ENCODE measurements around the gene CCDC13.

Gene CCDC13

DNA sequence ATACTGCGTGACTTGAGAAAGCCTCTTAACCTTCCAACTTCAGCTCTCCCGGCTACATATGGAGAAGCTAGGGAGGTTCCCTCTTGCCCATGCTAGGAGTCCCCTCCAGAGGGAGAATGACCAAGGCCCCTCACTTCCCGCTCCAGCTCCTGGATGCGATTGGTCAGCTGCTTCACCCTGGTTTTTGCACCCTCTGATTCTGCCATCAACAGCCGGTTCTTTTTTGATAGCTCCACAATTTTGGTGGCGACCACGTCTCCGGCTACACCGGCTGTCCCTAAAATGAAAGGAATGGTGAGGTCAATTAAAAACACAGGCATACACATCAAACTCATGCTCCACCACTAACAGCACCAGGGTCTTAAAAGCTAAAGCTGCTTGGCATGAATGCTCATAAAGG is 20.6 kb downstream of the CCDC13 start:
- no peak for DNase-seq

DNA sequence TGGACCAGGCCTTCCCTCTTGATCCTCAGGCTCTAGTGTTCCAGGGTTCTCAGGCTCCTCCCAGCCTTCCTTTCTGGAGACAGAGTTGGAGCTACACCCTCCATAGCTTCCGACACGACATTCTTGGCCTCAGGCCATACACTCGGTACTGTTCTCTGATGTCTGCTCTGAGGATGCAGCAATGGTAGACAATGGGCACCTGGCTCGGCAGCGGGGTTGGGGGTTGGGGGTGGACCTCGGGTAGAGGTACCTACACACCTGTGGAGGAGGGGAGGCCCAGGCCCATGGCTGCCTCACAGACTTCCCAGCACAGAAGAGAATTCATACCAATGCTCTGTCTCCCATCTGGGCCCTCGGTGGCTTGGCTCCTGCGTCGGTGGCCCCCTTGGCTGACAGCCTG is 21.4 kb downstream of the CCDC13 start:
- DNase-seq = no peak

DNA sequence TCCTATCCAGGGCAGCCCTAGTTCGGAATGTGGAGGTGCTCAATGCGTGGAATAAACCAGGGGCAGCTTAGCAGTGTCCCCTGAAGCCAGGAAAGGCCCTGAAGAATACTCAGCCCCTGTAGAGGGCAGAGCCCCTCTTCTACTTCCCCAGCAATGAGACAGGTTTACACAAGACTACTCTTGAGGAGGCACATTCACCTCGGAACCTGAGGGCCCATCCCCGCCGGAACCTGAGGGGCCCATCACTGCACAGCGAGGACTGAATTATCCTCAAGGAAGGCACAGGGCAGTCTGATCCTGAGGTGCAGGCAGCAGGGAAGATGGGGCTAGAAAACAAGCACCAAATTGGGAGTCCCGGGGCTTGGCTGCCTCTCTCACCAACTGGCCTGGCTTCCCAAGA is 22.2 kb downstream of the CCDC13 start:
- DNase-seq = no peak

DNA sequence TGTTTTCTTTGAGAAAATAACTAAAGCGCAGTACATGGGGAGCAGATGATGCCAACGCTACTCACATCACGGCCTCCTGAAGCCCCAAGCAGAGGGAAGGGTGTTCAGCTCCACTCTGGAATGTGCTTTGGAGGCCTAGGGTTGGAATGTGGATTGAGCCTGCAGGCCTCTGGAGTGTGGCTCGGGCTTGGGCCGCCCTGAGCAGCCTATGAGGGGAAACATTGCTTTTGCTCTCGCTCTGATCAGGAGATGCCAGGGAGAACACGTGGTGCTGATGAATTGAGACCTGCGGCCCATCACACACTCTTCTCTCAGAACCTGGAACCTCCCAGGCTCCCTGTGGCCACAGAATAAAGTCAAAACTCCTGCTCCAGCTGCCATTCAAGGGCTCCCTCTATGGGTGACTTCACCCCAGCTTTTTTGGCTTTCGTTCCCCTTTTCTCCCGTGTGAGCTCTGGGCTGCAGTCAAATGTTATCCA is 23.3 kb downstream of the CCDC13 start:
- no peak for DNase-seq

DNA sequence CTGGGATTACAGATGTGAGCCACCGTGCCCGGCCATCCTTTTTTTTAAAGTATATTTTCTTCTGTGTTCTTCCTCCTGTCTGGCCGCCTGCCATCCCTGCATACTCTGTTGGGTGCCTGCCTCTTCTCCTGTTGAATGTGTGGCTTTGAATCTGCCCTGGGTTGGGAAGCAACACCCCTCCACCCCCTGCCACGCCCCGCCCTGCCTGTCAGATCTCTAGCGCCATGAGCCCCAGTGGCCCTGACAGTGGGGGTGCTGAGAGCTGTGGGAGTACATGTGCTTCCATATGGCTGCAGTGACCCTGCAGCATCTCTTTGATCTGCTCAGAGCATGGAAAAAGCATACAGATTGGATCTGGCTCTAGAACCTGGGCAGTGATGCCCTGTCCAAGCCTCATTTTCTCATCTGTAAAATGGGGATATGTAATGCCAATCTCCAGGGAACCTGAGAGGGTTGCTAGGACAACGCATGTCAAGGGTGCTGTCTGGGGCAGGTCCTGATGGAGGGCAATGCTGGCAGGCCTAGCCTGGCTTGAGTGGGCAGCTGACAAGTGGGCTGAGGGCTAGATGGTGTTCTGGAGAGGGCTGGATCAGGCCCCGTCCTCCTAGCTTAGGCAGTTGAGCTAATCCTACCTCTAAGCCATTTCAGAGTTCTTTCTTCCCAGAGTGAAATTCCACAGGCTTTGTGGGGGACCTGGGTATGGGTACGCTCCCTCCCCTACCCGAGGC is 23.9 kb downstream of the CCDC13 start:
- no peak for DNase-seq

DNA sequence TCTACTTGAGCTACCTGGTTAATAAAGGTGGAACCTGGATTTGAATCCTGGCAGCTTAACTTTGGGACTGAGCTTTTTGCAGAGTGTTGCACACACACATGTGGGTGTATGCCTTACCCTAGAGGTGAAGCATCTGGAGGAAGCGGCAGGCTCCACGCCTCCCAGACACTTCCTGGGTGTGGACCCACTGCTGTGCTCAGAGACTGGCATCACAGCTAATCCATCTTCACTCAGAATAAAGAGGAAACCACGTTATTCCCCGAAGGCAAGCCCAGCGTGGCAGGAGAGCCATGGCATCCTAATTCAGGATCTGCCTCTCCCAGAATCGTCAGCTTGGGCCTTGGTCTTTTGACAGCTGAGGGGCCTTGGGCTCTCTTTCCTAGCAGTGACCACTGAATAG is 25.5 kb downstream of the CCDC13 start:
- no peak for DNase-seq

DNA sequence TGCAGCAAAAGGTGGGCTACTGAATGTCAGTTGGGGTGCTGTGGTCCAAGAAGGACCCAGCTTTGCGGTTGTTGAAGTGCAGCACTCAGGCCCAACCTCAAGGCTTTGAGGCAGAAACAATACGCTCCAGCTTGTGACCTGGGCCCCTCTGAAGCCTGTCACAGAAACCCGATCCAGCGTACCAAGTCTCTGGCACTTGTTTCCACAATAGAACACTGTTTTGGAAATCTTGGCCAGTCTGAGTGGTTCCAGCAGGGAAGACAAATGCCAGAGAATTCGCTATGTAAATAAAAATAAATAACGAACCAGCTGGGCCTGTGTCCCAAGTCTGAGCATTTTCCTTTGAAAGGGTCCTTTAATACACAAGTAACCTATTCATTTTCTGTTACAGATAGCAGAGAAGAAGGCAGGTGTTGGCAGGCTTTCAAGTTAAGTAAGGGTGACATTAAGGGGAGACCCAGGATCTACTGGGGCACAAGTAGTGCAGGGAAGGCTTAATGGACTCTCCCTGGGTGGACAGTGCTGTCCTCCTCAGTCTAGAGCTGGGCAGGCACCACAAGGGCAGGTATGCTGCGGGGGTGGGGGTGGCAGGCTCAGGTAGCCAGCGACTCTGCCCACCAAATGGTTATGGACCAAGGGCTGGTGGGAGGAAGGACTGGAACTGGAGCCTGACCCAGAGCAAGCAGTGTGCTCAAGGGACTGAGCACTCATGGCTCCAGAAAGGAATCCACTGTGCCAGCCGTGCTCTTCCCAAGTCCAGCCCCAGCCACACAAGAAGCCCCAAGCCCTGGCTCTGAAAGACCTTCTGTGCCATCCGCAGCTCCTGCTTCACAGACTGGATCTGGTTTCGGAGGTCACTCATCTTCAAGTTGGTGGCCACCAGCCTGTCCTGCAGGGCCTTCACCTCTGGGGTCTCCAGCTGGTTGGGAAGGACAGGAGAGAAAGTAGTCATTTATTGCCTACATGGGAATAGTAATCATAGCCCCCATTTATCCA is 26.3 kb downstream of the CCDC13 start:
- DNase-seq = peak; percentile 84

DNA sequence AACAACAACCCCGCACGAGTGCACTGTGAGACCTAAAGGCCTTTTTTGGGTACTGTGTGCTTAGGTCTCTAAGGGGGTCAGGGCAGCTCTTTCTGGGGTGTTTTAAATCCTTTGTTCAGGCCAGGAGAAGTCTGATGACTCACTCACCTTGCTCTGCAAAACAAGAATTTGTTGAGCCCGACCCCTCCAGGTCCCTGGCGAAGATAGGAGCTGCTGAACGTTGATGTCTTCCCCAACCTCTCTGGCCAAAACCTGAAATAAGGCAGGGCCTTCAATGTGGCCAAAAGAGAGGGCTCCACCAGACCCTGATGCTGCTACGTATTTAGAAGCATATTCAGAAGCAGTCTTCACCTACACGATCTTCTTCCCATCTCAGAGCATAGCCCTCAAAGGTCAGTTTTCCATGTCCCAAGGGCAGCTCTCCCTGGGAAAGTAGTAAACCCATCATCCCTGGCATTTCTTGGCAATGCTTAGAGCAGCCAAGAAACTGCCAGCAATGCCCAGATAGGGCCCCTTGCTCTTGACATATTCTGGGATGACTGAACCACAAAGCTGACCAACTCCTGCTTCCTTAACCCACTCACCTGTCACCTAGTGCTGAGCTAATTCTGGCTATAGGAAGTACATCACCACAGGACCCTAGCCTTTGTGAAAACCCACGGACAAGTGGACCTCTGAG is 27.1 kb downstream of the CCDC13 start:
- DNase-seq = no peak

DNA sequence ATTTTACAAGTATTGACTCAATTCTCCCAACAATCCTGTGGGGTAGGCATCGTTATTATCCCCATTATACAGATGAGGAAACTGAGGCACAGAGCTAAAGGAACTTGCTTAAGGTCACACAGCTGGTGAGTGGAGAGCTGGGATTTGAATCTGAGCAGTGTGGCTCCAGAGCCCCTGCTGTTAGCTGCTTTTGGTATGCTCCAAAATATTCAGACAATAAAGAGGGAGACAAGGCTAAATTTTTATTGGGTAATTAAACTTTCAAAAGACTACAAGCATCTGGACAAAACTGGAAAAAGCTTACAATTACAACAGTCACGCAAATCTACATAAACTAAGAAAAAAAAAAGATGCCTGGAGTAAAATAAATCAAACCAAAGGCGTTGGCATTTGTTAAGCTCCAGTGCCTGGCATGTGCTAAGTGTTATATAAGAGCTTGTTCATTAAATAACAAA is 27.7 kb downstream of the CCDC13 start:
- DNase-seq = no peak

DNA sequence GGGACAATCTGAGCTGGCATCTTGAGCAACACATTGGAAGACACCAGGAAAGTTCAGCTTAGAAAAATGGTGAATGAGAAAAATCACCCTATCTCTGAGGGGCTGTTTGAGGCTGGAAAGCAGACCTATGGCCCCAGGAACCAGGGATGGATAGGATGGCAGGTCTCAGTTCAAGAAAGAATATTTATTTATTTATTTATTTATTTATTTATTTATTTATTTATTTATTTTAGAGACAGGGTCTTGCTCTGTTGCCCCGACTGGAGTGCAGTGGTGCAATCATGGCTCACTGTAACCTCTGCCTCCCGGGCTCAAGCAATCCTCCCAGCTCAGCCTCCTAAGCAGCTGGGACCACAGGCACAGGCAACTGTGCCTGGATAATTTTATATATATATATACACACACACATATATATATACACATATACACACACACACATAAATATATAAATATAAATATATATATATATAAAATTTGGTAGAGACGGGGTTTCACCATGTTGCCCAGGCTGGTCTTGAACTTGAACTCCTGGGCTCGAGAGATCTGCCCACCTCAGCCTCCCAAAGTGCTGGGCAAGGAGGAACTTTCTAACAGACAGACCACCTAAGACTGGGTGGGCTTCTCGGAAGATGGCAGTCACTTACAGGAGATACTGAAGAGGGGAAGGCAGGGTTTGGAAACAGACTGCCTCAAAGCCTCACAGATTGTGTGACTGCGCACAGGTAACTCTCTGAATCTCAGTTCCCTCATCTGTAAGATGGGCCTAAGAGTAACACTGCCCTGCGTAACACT is 29.7 kb downstream of the CCDC13 start:
- DNase-seq = no peak

DNA sequence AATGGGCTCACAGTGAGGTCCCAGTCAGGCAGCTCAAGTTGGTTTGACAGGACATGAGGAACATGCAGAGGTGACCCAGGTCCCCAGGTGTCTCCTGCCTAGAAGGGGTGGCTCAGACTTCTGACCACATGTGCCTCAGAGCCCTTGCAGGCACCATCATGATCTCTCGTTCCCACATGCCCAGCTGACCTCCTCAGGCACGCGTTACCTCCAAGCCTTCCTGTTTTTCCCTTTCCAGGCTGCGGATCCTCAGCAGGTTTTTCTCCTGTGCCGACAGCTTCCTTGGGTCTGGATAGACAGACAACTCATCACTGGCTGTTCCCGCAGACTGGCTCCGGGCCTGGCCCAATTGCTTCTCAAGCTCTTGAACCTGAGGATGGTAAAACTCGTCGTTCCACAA is 30.4 kb downstream of the CCDC13 start:
- DNase-seq = no peak

DNA sequence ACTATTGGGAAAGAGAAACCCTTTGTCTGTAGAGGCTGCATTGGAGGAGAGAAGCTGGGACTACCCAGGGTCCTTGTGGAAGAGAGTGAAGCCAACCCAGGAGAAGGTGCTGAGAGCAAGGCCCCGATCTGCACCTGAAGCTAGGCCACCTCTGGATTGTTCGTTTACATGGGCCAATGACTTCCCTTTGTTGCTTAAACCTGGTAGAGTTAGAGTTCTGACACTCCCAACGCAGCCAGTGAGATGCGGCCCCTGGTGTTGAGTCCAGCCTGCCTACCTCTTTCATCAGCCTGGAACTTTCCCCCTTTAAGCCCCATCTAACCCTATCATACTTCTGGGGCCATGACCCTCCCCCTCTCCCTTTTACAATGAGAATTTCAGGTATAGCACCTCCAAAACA is 30.8 kb downstream of the CCDC13 start:
- DNase-seq = no peak

DNA sequence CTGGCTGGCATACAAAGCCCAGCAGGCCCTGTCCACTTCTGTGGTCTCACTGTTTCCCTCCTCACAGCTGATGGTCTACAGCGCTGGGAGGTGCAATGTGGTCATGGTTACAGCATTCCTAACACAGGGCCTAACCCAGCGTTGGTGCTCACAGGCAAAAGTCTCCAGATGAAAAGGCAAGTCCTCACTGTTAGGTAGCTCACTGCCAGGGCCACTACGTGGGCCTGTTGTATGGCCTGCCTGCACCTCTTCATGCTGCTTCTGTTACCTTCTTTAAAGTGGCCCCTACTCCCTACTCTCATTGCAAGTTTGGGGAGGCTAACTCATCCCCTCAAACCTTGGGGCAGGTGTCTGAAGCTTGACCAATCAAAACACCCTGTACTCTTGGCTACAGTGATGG is 31.3 kb downstream of the CCDC13 start:
- no peak for DNase-seq

DNA sequence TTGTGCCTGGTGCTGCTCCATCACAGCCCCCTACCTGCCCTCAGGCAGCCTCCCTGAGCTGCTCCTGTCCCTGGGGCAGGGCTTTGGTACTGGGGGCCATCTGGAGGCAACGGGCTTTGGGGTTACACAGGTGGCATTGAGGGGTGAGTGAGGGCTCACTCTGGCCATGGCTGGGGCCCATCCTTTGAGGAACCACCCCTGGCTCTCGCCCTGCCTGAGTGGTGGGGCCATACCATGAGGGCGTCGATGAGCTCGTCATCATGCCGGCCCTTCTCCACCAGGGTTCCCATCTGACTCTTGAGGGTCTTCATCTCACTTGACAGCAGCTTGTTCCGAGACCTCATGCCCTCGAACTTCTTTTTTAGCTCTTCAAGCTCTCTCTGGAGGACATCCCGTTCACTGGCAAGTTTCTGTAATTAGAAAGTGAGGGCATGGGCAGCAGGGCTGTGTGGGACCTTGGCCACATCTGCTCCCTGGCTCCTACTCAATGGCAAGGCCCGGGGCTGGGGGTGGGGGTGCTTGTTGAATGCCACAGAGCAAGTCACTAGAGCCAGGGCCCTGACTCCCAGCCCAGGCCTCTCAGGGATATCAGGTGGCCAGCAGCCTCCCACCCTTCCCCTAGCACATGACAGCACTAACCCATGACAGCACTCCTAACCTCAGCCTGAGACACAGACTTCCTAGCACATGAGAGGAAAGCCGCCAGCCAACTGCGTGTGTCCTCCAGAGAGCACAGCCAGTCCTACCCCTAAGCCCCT is 33.5 kb downstream of the CCDC13 start:
- no peak for DNase-seq

DNA sequence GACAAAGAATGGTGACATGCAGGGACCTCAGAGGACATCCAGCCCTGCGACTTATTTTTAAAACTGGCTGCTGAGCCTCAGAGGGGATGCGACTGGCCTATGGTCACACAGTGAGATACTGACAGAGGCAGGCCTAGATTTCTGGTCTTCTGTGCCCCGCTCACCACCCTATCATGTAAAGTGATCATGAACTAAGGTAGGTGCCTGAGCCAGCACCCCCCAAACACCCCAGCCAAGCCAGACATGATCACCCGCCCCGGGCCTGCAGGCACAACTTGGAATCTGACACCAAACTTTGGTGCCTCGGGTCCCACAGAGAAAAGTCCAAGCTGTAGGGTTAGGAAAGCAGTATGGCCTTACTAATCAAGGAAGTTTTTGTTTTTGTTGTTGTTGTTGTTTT is 36.5 kb downstream of the CCDC13 start:
- DNase-seq = no peak

DNA sequence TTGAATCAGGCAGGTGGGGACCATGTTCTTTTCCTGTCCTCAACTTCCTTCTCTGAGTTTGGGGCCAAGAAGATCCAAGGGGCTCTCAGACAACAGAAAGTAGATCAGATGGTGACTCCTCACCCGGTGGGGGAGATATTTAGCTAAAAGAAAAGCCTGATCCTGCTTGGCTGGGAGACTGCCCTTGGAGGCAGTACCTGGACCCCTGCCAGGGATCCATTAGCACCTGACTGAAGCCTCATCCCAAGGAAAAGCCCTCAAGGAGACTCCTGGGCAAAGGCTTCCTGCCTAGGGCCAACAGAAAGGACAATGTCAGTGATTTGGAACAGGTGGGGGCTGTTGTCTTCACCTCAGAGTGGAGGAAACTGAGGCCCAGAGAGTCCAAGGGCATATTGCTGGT is 37.0 kb downstream of the CCDC13 start:
- DNase-seq = peak; percentile 11

DNA sequence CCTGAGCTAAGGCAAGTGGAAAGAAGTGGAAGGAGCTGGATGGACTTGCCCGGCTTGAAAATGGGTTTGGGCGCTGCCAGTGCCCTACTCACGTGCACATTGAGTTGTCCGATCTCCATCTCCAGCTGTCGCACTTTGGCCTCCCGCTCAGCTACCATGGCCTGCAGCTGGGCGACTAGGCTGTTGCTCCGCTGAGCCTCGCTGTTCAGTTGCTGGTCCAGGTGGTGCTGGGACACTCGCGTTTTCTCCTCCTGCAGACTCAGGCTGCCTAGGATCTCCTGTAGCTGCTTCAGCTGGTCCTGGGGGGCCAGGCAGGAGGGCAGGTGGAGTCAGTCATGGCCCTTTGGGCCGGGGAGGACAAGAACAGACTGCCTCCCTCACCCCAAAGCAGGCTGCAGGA is 37.4 kb downstream of the CCDC13 start:
- DNase-seq = no peak

DNA sequence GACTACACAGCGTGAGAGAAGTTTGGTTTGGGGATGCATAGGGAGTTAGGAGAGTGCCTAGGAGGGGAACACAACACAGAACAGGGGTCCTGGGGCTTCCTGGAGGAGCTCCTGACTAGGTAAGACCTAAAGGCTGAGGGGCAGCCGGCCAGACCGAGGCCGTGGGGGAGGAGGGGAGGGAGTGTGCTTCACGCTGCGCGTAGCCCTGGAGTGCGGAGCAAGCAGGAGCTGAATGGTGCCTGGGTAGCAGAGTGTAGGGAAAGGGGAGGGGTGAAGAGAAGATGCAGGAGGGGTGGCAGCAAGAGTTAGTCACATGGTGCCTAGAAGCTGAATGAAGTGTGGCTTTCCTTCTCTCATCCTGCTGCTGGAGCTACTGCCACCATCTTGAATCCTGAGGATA is 38.0 kb downstream of the CCDC13 start:
- no peak for DNase-seq

DNA sequence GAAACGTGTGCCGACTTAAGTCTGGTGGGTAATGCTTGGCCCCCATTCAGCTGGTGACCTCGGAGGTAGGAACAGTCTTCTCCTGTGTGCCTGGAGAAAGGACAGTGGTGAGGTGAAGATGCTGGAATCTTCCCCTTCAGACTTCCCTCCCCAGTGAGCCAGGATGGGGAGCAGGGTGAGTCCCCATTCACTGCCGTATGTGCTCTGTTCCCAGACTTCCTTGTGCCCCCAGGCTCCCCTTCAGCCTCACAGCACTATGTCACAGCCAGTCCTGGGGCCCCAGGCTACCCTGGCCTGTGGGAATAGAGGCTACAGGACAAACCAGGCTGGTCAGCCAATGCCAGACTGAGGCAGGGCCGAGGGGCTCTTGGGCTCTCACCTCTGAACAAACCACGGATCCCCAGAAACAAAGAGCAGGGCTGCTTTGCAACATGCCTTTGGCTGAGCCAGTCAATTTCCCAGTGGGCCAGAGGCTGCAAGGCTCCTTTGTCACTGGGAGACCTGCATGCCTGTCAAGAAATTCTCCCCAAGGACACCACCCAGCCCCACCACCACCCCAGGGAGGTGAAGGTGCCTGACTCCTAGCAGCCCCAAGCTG is 38.7 kb downstream of the CCDC13 start:
- no peak for DNase-seq

DNA sequence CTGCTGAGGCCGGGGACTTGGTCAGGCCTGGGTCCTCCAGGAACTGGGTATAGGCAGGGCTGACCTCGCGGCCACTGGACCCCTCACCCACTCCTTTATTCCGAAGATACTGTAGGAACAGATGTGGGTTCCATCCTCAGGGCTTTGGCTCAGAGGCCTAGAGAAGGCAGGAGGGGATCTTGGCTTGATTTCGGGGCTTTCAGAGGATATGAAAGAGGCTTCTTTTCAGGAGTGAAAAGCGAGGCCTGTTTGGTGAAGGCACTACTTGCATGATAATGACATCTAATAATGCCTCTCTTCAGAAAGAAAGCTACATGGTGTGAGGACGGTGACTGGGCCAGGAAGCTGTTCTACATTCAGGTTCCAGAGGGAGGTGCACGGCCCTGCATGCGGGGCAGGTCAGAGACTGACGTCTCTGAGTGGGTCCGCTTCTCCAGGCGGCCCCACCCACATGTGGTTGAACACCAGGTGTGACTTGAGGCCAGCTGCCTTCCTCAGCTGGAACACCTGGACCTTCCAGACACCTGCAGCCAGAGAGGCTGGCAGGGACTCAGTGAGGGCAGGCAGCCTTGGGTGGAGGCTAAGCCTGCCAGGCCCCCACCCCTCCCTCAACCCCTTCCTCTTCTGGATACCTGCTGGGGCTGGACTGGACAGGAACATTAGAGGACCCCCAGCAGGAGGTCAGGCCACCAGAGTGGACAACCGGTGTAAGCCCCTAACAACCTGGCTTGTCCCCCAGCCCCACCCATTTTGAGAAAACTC is 39.4 kb downstream of the CCDC13 start:
- no peak for DNase-seq
